ENCODE results near the gene ALOX5. TPM values are rescaled to one million over a fixed set of nuclear protein-coding genes. Genes with fewer than 3 reads are reported as not detected.

The ALOX5 gene
- total RNA-seq, 2 donors from 2014 or later, result 42.5 to 63.0 TPM

DNA sequence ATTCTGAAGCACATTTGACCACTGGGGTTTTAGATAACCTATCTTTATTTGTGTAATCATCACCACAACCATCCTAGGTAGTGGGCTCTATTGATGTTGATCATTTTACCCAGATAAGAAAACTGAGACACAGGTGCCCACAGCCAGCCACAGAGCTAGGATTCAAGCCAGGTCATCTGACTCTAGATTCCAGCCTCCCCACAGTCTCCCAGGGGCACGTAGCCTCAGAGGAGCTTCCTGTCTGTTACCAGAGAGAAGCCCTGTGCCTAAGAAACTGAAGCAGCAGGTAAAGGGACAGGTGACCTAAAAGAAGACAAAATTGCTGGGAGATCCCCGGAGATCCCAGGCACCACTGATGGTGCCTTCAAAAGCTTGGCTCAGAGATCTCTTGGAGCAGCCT is 55.8 kb downstream of the ALOX5 start:
- ATAC-seq, result no peak
- TF ChIP-seq, protein P1, sequence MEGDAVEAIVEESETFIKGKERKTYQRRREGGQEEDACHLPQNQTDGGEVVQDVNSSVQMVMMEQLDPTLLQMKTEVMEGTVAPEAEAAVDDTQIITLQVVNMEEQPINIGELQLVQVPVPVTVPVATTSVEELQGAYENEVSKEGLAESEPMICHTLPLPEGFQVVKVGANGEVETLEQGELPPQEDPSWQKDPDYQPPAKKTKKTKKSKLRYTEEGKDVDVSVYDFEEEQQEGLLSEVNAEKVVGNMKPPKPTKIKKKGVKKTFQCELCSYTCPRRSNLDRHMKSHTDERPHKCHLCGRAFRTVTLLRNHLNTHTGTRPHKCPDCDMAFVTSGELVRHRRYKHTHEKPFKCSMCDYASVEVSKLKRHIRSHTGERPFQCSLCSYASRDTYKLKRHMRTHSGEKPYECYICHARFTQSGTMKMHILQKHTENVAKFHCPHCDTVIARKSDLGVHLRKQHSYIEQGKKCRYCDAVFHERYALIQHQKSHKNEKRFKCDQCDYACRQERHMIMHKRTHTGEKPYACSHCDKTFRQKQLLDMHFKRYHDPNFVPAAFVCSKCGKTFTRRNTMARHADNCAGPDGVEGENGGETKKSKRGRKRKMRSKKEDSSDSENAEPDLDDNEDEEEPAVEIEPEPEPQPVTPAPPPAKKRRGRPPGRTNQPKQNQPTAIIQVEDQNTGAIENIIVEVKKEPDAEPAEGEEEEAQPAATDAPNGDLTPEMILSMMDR (IDR thresholded peaks at IDR 0.05), result no peak
- TF ChIP-seq POLR2A (IDR thresholded peaks at IDR 0.05), result no peak
- 45 to 53% methylated on average over 2 of the region's 2 CpGs for WGBS, 2 donors
- Histone ChIP-seq H3K27me3 (no peaks in the 10 kb centered on the region), H3K27ac (peak overlapping the region in 3 of 4 donors; percentile 39 to 56 (median 42)), H3K4me1 (peaks cover 70% of the 10 kb centered on the region), H3K4me3 (no peak overlapping the region), H3K36me3 (replicated peaks in 1 of 2; ENCODE audit: insufficient read depth in 1 of 2, low read depth in 2 of 2) (no peaks in the 10 kb centered on the region), H3K9me3 (no peaks in the 10 kb centered on the region)
- intact Hi-C loops (cut with DNase I), result no loop called here
- DNase-seq, result no peak

DNA sequence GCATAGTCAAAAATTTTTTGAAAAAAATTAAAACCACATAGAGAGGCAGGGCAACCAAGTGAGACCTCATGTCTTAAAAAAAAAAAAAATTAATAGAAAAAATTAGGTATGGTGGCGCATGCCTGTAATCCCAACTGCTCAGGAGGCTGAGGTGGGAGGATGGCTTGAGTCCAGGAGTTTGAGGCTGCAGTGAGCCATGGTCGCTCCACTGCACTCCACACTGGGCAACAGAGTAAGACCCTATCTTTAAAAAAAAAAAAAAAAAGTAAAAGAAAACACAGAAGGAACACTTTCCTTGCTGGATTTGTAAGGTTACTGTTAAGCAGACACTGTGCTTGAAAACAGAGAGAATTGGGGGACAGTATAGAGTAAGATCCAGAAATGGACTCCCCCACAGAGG is 58.1 kb downstream of the ALOX5 start:
- Histone ChIP-seq H3K4me3 (no peak overlapping the region), H3K9me3 (no peaks in the 10 kb centered on the region), H3K27ac (no peak overlapping the region), H3K27me3 (no peaks in the 10 kb centered on the region), H3K36me3 (replicated peaks in 1 of 2; ENCODE audit: insufficient read depth in 1 of 2, low read depth in 2 of 2) (no peaks in the 10 kb centered on the region), H3K4me1 (peaks cover 53% of the 10 kb centered on the region)
- DNase-seq (no peak), ATAC-seq (no peak)
- TF ChIP-seq, protein P1 (IDR thresholded peaks at IDR 0.05), result no peak
- no peak for TF ChIP-seq POLR2A (IDR thresholded peaks at IDR 0.05)
- intact Hi-C loops (cut with DNase I), result no loop called here
- WGBS, 2 donors, result 82 to 95% methylated on average over 2 of the region's 2 CpGs

DNA sequence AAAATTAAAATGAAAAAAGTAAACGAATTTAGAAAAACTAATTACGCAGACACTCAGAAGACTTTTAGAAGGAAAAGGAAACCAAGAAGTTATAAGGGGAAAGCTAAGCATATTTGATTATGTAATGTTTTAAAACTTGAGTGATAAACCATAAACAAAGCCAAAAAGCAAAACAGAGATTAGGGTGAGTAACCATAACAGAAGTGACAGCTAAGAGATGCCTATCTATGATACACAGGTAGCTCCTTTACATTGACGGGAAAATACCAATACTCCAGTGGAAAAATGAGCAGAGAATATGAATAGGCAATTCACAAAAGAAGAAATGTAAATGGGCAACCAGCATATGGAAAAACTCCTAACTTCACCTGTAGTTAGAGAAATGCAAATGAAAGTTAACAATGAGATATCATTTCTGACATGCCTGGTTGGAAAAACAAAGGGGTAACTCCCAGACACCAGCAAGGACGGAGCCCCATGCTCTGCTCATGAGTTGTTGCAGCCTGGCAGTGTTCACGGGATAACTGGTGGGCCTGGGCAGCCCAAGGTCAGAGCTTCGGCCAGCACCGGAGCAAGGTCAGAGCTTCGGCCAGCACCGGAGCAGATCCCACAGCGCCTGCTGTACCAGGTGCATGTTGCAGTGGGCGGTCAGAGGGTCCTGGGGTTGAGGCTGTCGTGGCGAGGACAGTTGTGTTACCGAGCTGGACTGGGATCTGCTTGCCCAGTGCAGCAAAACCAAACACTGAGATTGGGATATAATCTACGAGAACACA is 58.9 kb downstream of the ALOX5 start:
- 59 to 67% methylated on average over 12 to 14 of the region's 15 CpGs for WGBS, 2 donors
- H3K27ac ChIP-seq, result peak overlapping the region in 2 of 4 donors; percentile 14 to 20
- no peak overlapping the region for H3K4me3 ChIP-seq
- H3K9me3 ChIP-seq, result no peaks in the 10 kb centered on the region
- intact Hi-C loops (cut with DNase I), result no loop called here
- H3K27me3 ChIP-seq, result no peaks in the 10 kb centered on the region
- H3K36me3 ChIP-seq (replicated peaks in 1 of 2; ENCODE audit: insufficient read depth in 1 of 2, low read depth in 2 of 2), result no peaks in the 10 kb centered on the region
- DNase-seq (no peak), ATAC-seq (no peak)
- peaks cover 54% of the 10 kb centered on the region for H3K4me1 ChIP-seq
- TF ChIP-seq POLR2A (IDR thresholded peaks at IDR 0.05), result no peak
- TF ChIP-seq, protein P1 (IDR thresholded peaks at IDR 0.05), result no peak

DNA sequence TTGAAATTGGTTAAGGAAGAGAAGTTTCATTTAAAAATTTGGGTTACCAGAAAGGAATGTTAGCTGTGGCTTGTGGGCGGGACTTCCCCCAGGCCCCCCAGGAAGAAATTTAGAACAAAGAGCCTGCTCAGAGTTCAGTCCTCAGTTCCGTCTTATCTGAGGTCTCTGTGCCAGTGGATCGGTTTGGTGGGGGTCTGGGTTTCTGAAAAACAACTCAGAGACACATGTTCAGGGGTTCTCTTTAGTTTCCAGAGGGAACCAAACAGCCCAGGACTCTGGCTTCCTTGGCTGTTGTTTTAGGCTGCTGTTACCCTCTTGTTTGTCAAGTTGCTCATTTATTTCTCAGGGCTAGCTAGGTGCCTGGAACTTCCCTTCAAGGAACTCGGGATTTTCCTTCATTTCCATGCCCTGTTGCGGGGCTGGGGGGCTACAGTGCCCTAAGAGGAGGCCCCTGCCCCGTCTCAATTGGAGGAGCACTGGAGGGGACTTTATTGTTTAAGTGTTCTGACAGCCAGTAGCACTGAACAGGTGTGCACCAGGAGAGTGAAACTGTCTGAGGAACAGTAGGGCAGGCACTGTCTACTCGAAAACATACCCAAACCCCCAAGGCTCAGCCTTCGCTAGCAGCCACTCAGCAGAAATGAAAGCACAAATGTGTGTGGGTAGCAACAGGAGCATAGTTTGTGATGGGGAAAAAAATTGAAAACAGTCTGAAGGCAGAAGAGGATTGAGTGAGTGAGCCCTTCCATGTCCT is 59.9 kb downstream of the ALOX5 start:
- Histone ChIP-seq H3K4me1 (peaks cover 56% of the 10 kb centered on the region), H3K27me3 (no peaks in the 10 kb centered on the region), H3K27ac (peak overlapping the region in 3 of 4 donors; percentile 20 to 36 (median 31)), H3K9me3 (no peaks in the 10 kb centered on the region), H3K36me3 (replicated peaks in 1 of 2; ENCODE audit: insufficient read depth in 1 of 2, low read depth in 2 of 2) (no peaks in the 10 kb centered on the region), H3K4me3 (no peak overlapping the region)
- TF ChIP-seq, protein P1 (IDR thresholded peaks at IDR 0.05), result no peak
- TF ChIP-seq POLR2A (IDR thresholded peaks at IDR 0.05), result no peak
- ATAC-seq (peak; percentile 31), DNase-seq (no peak)
- intact Hi-C loops (cut with DNase I), result no loop called here
- WGBS, 2 donors, result 73 to 82% methylated on average over 6 to 8 of the region's 8 CpGs

Measured in body of pancreas (tissue), 4 donors.